HG03565 (cell line): ENCODE results near the gene RAPGEF6.
A peak's percentile ranks its signal among the peaks of the same experiment; 100 is the strongest.
"Not testable (repeated sequence)": the region's sequence is repeated elsewhere in the genome, so short reads cannot be mapped to it uniquely, and the experiment has no call there.

Source experiments
- ATAC-seq: cut with Tn5 transposase; IDR thresholded peaks from one replicate; pipeline ENCODE4 v1.9.1; 2021; ENCODE audit warnings: mild to moderate bottlenecking, moderate library complexity; ENCODE audit not compliant: unreplicated experiment

Gene RAPGEF6

DNA sequence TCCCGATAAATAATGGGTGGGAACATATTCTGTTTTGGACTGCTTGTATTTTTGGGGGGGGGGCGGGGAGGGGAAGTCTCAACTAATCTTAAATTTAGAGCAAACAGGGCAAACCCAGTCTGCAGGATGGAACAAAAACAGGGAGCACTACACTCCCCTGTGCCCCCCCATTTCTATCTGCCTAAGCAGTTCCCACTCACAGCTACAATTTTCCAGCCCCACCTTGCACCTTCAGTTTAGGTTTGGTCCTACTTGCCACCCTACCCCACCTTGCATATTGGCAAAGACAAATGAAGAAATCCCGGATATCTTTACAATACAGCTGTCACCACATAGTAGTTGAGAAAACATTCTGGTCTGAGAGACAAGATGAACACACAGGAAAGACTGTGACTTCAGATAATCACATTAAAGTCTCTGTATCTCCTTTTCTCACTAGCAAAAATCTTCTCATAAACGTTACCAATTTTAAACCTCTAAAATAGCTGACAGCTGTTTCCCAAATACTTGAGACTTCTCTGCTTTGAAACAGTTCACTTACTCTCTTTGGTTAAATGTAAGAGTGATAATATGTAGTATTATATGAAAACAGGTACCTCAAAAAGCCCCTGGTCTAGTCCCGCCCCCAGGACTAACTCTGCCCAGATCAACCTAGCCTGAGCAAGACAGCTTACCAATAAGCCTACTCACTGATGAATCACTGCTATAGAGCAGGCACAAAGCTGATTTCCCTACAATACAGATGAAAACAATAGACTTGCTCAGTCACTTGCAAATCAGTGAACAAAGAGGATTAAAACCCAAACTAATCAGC, 5.2 kb upstream of the RAPGEF6 start:
- ATAC-seq, result no peak

- ATAC-seq, result no peak
Measured at GRCh38 chr5:131639148-131639547, 4.1 kb upstream of the RAPGEF6 start.

DNA sequence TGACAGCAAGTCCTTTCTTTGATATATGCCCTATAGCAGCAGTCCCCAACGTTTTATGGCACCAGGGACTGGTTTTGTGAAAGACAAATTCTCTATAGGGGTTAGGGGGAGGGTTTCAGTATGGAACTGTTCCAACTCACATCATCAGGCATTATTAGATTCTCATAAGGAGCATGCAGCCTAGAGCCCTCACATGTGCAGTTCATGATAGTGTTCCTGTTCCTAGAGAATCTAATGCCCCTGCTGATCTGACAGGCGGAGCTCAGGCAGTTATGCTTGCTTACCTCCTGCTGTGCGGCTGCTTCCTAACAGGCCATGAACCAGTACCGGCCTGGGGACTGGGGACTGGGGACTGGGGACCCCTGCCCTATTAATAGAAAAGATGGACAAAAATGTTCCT, 2.7 kb upstream of the RAPGEF6 start:
- no peak for ATAC-seq

DNA sequence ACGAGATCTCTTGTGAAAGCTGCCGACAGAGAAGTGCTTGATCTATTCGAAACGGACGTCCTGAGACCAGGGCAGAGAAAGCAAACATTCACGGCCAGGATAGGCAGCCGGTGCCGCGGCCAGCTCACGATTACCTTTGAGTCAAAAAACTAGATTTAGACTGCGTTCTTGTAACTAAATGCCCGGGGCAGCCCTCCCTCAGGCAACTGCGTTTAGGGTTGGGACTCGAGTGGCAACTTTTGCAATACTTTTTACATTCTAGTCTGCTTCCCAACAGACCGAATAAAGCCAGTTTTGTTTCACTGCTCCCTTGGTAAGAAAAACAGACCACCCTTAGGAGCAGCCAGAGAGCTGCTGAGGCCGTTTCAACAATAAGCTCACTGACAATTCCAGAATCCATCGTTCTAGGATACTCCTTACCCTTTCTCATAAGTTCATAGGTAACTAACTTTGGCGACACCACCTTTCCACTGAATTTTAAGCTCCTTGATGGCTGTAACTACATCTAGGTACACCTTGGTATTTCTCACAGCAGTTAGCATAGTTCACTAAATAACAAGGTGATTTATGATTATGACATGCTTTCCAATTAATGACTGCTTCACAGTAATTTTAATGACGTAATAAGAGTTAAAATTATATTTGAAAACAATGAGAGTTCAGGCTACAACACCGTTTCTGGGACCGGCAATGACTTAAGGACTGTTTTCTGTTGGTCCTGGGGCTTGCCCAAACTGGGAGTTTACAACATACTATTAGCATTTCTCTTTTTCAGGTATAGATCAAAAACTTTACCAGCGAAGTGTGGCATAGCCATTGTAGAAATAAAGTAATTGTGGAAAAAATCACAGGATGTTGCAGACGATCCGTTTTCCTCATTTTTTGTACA, 899 bp upstream of the RAPGEF6 start:
- ATAC-seq, result no peak

- ATAC-seq, result peak; percentile 15
Measured at GRCh38 chr5:131634666-131634995, 398 bp downstream of the RAPGEF6 start.

DNA sequence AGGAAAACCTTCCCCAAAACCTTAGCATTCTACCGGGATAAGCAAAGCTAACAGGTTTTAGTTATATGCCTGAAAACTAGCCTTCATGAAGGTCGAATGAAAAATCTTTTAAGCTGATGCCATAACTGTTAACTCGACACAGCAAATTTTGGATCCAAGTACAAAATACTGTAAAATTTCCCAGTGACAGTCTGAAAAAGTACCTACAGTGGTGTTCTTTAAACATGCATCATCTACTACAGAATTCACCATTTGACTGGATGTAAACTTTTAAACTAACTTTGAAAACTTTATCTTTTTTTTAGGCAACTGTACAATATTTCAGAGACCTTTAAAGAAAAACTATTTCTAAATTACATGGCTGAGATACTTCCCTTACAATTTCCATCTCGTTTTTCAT, 791 bp downstream of the RAPGEF6 start:
- ATAC-seq, result no peak

GRCh38 chr5:131633830-131634229, 1.2 kb downstream of the RAPGEF6 start:
- ATAC-seq, result no peak

DNA sequence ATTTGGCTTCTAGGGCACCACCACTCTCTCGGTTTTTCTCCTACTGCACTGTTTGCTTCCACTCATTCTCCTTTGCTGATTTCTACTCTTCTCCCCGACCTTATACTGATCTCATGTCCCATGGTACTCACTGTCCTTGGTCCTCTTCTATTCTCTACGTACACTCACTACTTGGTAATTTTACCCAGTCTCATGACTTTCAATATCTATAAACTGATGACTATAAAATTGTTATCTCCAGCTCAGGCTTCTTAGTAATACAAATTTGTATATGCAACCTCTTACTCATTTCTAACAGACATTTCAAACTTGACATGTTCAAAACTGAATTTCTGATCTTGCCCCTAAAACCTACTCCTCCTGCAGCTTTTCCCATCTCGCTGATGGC, 4.1 kb downstream of the RAPGEF6 start:
- no peak for ATAC-seq

DNA sequence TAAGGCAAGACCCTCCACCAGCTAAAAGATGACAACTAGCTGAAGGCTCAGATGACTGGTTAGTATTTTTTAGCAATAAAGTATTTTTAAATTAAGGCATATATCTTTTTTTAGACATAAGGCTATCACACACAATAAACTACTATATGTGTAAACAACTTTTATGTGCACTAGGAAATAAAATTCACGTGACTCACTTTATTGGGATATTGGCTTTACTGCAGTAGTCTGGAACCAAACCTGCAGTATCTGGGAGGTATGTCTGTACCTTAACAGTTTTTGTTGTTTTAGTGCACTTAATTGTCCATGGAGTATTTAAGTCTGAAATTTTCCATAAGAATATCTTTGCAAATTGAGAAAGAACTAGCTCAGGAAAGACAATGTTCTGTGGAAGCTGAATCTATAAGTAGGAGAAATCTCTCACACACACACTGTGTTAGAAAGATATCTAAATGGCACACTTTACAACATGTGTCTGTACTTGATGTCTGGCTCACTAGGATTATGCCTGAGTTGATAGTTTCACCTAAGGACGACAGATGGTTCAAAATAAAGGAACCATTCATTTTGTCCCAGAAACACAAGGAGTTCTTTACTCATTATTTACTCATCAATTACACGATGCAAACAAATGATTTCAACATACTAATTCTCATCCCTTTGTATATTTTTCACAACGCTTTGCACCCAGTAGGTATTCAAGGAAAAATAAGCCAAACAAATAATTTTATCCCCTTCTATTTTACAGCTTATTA, 4.6 kb downstream of the RAPGEF6 start:
- ATAC-seq, result no peak

- ATAC-seq, result no peak
Measured at GRCh38 chr5:131628990-131629389, 6.0 kb downstream of the RAPGEF6 start.

GRCh38 chr5:131627207-131627865, 7.7 kb downstream of the RAPGEF6 start:
- no peak for ATAC-seq

DNA sequence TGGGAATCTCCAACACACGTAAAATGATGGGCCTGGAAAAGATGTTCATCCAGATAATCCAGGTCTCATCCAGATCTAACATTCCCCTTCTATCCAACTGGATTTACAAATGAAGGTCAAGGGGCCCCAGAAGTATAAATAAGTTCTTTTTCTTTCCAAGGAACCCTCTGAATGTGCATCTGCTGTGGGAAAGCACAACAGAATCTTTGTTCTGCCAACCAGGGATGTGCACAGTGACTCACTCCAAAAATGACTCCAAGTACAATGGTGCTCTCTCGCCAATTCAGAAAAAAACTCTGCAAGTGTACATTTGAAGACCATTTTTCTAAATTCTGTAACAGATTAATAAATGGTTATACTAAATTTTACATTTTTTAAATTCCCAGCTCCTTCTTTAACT, 12.4 kb downstream of the RAPGEF6 start:
- no peak for ATAC-seq

DNA sequence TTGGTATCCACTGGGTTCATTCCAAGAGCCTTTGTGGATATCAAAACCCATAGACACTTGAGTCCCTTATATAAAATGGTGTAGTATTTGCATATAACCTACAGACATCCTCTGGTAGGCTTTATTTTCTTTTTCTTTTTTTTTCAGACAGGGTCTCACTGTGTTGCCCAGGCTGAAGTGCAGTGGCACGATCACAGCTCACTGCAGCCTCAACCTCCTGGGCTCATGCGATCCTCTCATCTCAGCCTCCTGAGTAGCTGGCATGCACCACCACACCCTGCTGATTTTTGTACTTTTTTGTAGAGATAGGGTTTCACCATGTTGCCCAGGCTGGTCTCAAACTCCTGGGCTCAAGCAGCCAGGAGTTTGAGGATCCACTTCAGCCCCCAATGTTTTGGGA, 13.9 kb downstream of the RAPGEF6 start:
- ATAC-seq, result not testable (repeated sequence)

DNA sequence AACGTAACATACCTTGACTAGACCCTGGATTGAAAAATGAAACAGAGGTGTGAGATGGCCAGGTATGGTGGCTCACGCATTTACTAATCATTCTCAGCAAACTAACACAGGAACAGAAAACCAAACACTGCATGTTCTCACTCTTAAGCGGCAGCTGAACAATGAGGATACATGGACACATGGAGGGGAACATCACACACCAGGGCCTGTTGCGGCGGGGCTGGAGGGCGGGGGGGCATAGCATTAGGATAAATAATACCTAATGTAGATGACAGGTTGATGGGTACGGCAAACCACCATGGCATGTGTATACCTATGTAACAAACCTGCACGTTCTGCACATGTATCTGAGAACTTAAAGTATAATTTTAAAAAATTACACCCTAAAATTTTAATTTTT, 15.9 kb downstream of the RAPGEF6 start:
- ATAC-seq, result no peak

DNA sequence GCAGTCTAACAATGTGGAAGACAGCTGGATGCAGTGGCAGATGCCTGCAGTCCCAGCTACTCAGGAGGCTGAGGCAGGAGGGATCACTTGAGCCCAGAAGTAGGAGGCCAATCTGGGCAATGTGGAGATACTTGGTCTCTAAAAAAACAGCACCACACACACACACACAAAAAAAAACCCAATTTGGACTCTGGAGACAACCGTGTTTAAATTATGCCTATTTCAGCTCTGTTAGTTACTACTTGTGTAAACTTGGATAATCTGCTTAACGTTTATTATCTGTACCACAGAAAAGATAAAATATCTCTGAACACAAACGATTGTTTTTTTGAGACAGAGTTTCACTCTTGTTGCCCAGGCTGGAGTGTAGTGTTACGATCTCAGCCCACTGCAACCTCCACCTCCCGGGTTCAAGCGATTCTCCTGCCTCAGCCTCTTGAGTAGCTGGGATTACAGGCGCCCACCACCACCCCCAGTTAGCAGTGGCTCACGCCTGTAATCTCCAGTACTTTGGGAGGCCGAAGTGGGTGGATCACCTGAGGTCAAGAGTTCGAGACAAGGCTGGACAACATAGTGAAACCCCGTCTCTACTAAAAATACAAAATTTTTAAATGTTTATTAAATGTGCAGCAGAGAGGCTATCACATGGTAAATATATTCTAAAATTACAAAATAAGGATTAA, 17.7 kb downstream of the RAPGEF6 start:
- no peak for ATAC-seq

- no peak for ATAC-seq
Measured at GRCh38 chr5:131615957-131616356, 19.1 kb downstream of the RAPGEF6 start.

DNA sequence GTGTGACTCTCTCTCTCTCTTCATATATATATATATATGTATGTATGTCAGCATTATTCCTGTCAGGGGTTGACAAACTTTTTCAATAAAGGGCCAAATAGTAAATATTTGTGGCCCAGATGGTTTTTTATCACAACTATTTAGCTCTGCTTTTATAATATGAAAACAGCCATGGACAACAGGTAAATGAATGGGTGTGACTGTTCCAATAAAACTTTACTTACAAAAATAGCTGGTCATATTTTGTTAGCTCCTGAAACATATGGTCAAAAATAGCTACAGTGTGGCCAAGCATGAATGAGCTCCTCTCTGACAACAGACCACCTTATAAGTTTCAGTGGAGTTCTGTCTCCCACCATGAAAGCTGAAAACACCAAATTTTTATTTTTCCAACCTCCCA, 21.6 kb downstream of the RAPGEF6 start:
- ATAC-seq, result no peak

DNA sequence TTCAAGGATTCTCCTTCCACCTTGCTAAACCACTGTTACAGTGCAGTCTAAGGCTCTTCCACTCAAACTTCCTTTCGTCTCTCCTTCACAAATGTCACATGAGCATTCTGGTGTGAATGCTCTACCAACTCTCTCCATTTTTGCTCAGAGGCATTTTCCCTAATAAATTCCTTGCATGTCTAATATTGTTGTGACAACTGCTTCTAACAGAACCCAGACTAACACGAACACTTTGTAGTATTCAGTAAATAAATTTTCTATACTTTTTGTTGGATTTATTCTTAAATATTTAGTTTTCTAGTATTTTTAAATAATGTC, 24.0 kb downstream of the RAPGEF6 start:
- ATAC-seq, result no peak

DNA sequence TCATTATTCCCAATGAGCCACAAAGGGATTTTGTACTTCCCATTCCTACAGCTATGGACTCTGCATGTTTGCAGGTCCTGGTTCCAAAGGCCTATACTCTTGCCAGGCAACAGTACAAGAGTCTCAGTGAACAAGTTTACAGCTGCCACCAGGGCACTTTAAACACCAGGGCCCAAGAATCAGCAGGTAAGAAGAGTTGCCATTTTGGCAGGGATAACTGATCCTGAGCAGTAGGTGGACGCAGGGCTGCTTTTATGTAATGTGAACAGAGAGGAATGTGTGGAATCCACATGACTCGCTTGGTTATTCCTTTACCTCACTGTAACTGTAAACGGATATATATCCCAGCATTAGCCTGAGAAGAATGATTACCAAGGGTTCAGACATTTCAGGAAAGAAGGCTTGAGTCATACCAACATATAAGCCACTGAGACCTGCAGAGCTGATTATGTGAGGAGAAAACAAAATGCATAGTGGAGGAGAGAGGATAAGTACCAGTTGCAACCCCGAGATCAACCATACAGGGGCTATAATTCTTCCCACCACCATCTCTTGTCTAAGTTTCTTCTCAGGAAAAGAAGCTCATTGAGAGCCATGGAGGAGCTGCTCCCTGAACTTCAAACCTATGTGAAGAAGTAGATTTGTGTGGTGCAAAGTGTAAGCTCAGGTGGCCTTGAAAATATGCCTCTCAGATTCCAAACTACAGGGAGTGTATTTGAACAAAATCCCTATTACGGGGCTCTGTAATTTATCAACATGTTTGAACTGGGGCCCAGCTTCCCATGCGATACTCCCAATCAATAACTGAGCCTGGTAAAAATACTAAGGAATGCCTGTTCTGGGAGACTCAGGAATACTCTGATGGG, 24.6 kb downstream of the RAPGEF6 start:
- no peak for ATAC-seq

GRCh38 chr5:131609774-131610173, 25.3 kb downstream of the RAPGEF6 start:
- ATAC-seq, result no peak
